Neural progenitor cell (in vitro differentiated cells): ENCODE data around the gene INHBB. TPM values are rescaled to one million over a fixed set of nuclear protein-coding genes. Genes with fewer than 3 reads are reported as not detected.

ENCODE experiments used
- DNase-seq: peaks from one replicate; pipeline ENCODE4 v3.0.0-alpha.2; 2016; ENCODE audit warnings: low spot score
- H2AFZ ChIP-seq: fragments of 200-600 bp; sonication (generic); replicated peaks from 2 replicates; pipeline ENCODE4 v1.6.1; 2016; ENCODE audit warnings: antibody characterized with exemption
- H3F3A ChIP-seq: fragments of 200-600 bp; sonication (generic); 2 replicates; pipeline ENCODE4 v1.6.1; 2016; ENCODE audit warnings: antibody characterized with exemption, low read depth
- H3K27ac ChIP-seq: fragments of 200-600 bp; sonication (generic); 2 replicates; pipeline ENCODE4 v1.5.1; 2016; ENCODE audit warnings: mild to moderate bottlenecking
- H3K27me3 ChIP-seq: fragments of 200-600 bp; sonication (generic); 2 replicates; pipeline ENCODE4 v1.6.1; 2016; ENCODE audit warnings: mild to moderate bottlenecking, moderate library complexity
- H3K36me3 ChIP-seq: fragments of 200-600 bp; sonication (generic); 2 replicates; pipeline ENCODE4 v1.5.1; 2016
- H3K4me1 ChIP-seq: fragments of 200-600 bp; sonication (generic); 2 replicates; pipeline ENCODE4 v1.6.1; 2016; ENCODE audit warnings: mixed run types
- H3K4me2 ChIP-seq: fragments of 200-600 bp; sonication (generic); 2 replicates; pipeline ENCODE4 v1.6.1; 2016
- H3K4me3 ChIP-seq: fragments of 200-600 bp; sonication (generic); 2 replicates; pipeline ENCODE4 v1.5.1; 2016
- H3K79me2 ChIP-seq: fragments of 200-600 bp; sonication (generic); 2 replicates; pipeline ENCODE4 v1.6.1; 2016; ENCODE audit warnings: low read depth
- H3K9ac ChIP-seq: fragments of 200-600 bp; sonication (generic); 2 replicates; pipeline ENCODE4 v1.6.1; 2016
- H3K9me3 ChIP-seq: fragments of 200-600 bp; sonication (generic); 2 replicates; pipeline ENCODE4 v1.5.1; 2016; ENCODE audit warnings: low read depth
- H4K20me1 ChIP-seq: fragments of 200-600 bp; sonication (generic); 2 replicates; pipeline ENCODE4 v1.6.1; 2016; ENCODE audit warnings: low read depth
- H3K27ac Mint-ChIP-seq: 3 replicates; pipeline ENCODE4 v1.8.0; 2021; ENCODE audit warnings: mixed read lengths
- H3K27me3 Mint-ChIP-seq: 2 replicates; pipeline ENCODE4 v1.8.0; 2022; ENCODE audit warnings: low read depth, mild to moderate bottlenecking, inconsistent platforms, moderate library complexity, mixed read lengths; ENCODE audit not compliant: insufficient read depth
- H3K36me3 Mint-ChIP-seq: 3 replicates; pipeline ENCODE4 v1.8.0; 2021; ENCODE audit warnings: mixed read lengths
- H3K4me1 Mint-ChIP-seq: 3 replicates; pipeline ENCODE4 v1.8.0; 2021; ENCODE audit warnings: mixed read lengths
- H3K4me3 Mint-ChIP-seq: 3 replicates; pipeline ENCODE4 v1.8.0; 2021; ENCODE audit warnings: mild to moderate bottlenecking, moderate library complexity, mixed read lengths
- H3K9me3 Mint-ChIP-seq: 3 replicates; pipeline ENCODE4 v1.8.0; 2020; ENCODE audit warnings: mixed read lengths
- CTCF ChIP-seq: fragments of 200-600 bp; sonication (generic); IDR thresholded peaks from 2 replicates; pipeline ENCODE4 v1.5.1; 2017; ENCODE audit warnings: antibody characterized with exemption, mild to moderate bottlenecking
- EZH2 ChIP-seq: fragments of 200-600 bp; sonication (generic); IDR thresholded peaks from 2 replicates; pipeline ENCODE4 v1.6.1; 2017; ENCODE audit warnings: antibody characterized with exemption, mild to moderate bottlenecking, moderate library complexity
- EZH2phosphoT487 ChIP-seq: fragments of 200-600 bp; sonication (generic); IDR thresholded peaks from 2 replicates; pipeline ENCODE4 v1.6.1; 2017; ENCODE audit warnings: antibody characterized with exemption
- total RNA-seq: library from RNA; depleted of rRNA; stranded (reverse); fragments of >200 nt; gene quantifications from 2 replicates; pipeline ENCODE4 v1.2.3, GENCODE V29; 2015; ENCODE audit warnings: low replicate concordance

INHBB gene
- total RNA-seq, 1 donor from 2014 or later: not detected

- H3K4me3 ChIP-seq: no peak overlapping the region
- H3K9me3 ChIP-seq: no peaks in the 10 kb centered on the region
- TF ChIP-seq CTCF (no peak), EZH2 (no peak), EZH2phosphoT487 (no peak)
- no peaks in the 10 kb centered on the region for H3F3A ChIP-seq
- Mint-ChIP-seq H3K36me3 (no peaks in the 10 kb centered on the region), H3K4me1 (peaks cover 19% of the 10 kb centered on the region), H3K4me3 (no peak overlapping the region), H3K27ac (peak overlapping the region; percentile 34), H3K27me3 (peaks cover 38% of the 10 kb centered on the region), H3K9me3 (no peaks in the 10 kb centered on the region)
- H3K36me3 ChIP-seq: no peaks in the 10 kb centered on the region
- no peak overlapping the region for H3K4me2 ChIP-seq
- no peaks in the 10 kb centered on the region for H3K79me2 ChIP-seq
- no peak overlapping the region for H2AFZ ChIP-seq
- no peak overlapping the region for H3K27ac ChIP-seq
- DNase-seq: no peak
- peaks cover 11% of the 10 kb centered on the region for H4K20me1 ChIP-seq
- peaks cover 46% of the 10 kb centered on the region for H3K27me3 ChIP-seq
- H3K4me1 ChIP-seq: no peaks in the 10 kb centered on the region
- no peak overlapping the region for H3K9ac ChIP-seq
Observed at GRCh38 chr2:120354467-120354866, 8.5 kb downstream of the INHBB start.

GRCh38 chr2:120354935-120355779 lies 9.2 kb downstream of the INHBB start:
- H3K36me3 ChIP-seq: no peaks in the 10 kb centered on the region
- TF ChIP-seq CTCF: no peak
- no peak for TF ChIP-seq EZH2phosphoT487
- TF ChIP-seq EZH2: no peak
- no peaks in the 10 kb centered on the region for H3K4me1 ChIP-seq
- Mint-ChIP-seq H3K4me1 (peaks cover 15% of the 10 kb centered on the region), H3K4me3 (no peak overlapping the region), H3K36me3 (no peaks in the 10 kb centered on the region), H3K27me3 (peaks cover 31% of the 10 kb centered on the region), H3K9me3 (no peaks in the 10 kb centered on the region), H3K27ac (no peak overlapping the region)
- no peak overlapping the region for H3K9ac ChIP-seq
- no peak overlapping the region for H3K4me2 ChIP-seq
- no peaks in the 10 kb centered on the region for H3F3A ChIP-seq
- no peak for DNase-seq
- H2AFZ ChIP-seq: no peak overlapping the region
- H3K27me3 ChIP-seq: peaks cover 39% of the 10 kb centered on the region
- H3K27ac ChIP-seq: no peak overlapping the region
- peaks cover 6% of the 10 kb centered on the region for H4K20me1 ChIP-seq
- no peaks in the 10 kb centered on the region for H3K79me2 ChIP-seq
- no peak overlapping the region for H3K4me3 ChIP-seq
- no peaks in the 10 kb centered on the region for H3K9me3 ChIP-seq

GRCh38 chr2:120355780-120356266 lies 9.9 kb downstream of the INHBB start:
- Mint-ChIP-seq H3K4me1 (peaks cover 15% of the 10 kb centered on the region), H3K27me3 (peaks cover 25% of the 10 kb centered on the region), H3K4me3 (no peak overlapping the region), H3K36me3 (no peaks in the 10 kb centered on the region), H3K27ac (no peak overlapping the region), H3K9me3 (no peaks in the 10 kb centered on the region)
- TF ChIP-seq EZH2 (no peak), EZH2phosphoT487 (no peak), CTCF (no peak)
- H3K4me1 ChIP-seq: no peaks in the 10 kb centered on the region
- H3K4me2 ChIP-seq: no peak overlapping the region
- no peak overlapping the region for H3K27ac ChIP-seq
- H4K20me1 ChIP-seq: peaks cover under 1% of the 10 kb centered on the region
- no peak overlapping the region for H3K9ac ChIP-seq
- no peaks in the 10 kb centered on the region for H3K36me3 ChIP-seq
- no peak overlapping the region for H3K4me3 ChIP-seq
- peaks cover 33% of the 10 kb centered on the region for H3K27me3 ChIP-seq
- H3K9me3 ChIP-seq: no peaks in the 10 kb centered on the region
- H3K79me2 ChIP-seq: no peaks in the 10 kb centered on the region
- no peak overlapping the region for H2AFZ ChIP-seq
- H3F3A ChIP-seq: no peaks in the 10 kb centered on the region
- DNase-seq: no peak
